Frontal cortex (tissue), 4 donors: Measurements from ENCODE around the gene SYPL2. TPM values are rescaled to one million over a fixed set of nuclear protein-coding genes. Genes with fewer than 3 reads are reported as not detected.

Source experiments
- DNase-seq, 2 donors: peaks; one replicate each; pipeline ENCODE4 v3.0.0; 2012; ENCODE audit warnings: low spot score in 2 of 2
- FAIRE-seq: peaks from 2 replicates; lab custom pipeline; 2012; peaks lifted over from hg19 to GRCh38; lab: Jason Lieb, UNC
- total RNA-seq: library from RNA; depleted of rRNA; stranded (reverse); fragments of >200 nt; gene quantifications from one replicate; pipeline ENCODE4 v1.2.3, GENCODE V29; 2014
- donor health status: control.
- donor health status: control.
- donor health status: control.

The SYPL2 gene
- total RNA-seq, 1 donor from 2014 or later: not detected

DNA sequence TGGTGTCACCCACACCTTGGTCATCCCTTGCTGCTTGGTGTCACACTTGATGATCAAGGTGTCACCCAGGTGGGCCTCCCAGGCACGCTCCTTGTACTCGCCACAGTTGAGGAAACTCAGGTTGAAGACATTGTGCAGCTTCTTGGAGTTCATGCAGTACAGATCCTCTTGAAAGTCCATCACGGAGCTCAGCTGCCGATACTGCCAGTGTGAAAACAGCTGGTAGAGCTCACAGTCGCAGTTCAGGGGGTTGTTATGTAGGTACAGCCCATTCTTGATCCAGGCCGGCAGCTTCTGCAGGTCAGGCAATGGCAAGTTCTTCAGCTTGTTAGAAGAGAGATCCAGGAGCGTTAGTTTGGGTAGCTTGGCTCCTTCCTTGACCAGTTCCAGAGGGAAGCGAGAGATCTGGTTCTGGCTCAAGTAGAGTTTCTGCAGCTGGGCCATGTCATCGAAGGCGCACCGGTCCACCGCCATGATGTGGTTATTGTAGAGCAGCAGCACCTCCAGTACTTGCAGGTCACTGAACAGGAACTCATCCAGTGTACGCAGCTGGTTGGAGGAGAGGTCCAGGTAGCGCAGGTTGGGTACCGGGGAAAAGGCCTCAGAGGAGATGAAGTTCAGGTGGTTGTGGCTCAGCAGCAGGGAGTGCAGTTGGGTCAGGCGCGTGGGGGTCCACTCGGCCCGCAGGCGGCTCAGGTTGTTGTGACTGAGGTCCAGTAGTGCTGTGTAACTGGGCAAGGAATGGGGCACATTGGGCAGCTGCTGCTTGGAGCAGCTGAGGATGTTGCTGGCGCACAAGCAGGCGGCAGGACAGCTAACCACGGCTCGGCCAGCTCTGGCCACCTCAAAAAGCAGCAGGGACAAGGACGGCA, 41.9 kb downstream of the SYPL2 start:
- no peak for FAIRE-seq

GRCh38 chr1:109508873-109509175, 42.5 kb downstream of the SYPL2 start:
- DNase-seq (no peak), FAIRE-seq (no peak)

More for the DNA sequence above, 41.9 kb downstream of the SYPL2 start:
- no peak for DNase-seq

GRCh38 chr1:109509176-109510134, 43.1 kb downstream of the SYPL2 start, which contains the start of gene AMIGO1:
Gene AMIGO1, minus strand, starts transcription at chr1:109509727. Its CDS starts 815 bp downstream, at chr1:109508912.
- FAIRE-seq (no peak), DNase-seq (peak; percentile 87 to 90)

DNA sequence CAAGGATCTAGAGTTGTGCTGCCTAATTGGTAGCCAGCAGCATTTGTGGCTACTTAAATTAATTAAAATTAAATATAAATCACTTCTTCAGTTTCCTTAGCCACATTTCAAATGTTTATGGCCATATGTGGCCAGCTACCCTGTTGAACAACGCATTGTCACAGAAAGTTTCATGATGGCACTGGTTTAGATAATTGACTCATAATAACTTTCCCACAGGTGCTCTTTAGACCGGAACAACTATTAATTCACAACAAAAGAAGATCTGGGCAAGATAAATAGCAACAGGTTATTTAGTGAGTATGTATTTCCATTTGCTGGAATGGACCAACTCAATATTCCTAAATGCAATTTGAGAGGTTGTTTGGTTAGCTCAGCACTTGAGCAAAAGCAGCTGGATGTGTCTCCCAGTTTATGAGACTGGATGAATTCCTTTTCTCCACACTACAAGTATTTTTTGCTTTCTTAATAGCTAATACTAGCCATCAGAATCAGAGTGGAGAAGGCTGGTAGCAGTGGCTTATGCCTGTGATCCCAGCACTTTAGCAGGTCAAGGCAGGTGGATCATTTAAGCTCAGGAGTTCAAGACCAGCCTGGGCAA, 46.9 kb downstream of the SYPL2 start:
- FAIRE-seq: no peak
- DNase-seq: no peak

- FAIRE-seq (no peak), DNase-seq (no peak)
These were observed 48.5 kb downstream of the SYPL2 start for GRCh38 chr1:109514846-109515245.

DNA sequence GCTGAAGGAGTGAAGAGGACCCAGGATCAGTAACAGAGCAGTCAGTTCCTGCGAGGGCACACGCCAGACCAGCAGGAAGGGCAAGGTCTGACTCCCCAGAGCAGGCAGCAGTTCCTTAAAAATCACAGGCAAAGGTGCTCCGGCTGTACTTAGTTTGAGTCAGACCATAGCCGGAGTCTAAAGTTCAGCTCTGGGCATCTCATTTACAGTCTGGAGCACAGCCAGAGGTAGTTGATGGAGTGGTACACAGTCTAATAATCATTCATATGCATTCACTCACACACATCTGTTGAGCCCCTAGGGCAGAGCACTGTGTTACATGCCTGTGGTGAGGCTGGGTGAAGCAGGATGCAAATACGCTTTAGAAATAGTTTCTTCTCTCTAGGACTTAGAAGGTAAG, 50.5 kb downstream of the SYPL2 start:
- no peak for DNase-seq
- no peak for FAIRE-seq

- no peak for FAIRE-seq
- DNase-seq: no peak
These were observed 51.0 kb downstream of the SYPL2 start for GRCh38 chr1:109517337-109517736.

DNA sequence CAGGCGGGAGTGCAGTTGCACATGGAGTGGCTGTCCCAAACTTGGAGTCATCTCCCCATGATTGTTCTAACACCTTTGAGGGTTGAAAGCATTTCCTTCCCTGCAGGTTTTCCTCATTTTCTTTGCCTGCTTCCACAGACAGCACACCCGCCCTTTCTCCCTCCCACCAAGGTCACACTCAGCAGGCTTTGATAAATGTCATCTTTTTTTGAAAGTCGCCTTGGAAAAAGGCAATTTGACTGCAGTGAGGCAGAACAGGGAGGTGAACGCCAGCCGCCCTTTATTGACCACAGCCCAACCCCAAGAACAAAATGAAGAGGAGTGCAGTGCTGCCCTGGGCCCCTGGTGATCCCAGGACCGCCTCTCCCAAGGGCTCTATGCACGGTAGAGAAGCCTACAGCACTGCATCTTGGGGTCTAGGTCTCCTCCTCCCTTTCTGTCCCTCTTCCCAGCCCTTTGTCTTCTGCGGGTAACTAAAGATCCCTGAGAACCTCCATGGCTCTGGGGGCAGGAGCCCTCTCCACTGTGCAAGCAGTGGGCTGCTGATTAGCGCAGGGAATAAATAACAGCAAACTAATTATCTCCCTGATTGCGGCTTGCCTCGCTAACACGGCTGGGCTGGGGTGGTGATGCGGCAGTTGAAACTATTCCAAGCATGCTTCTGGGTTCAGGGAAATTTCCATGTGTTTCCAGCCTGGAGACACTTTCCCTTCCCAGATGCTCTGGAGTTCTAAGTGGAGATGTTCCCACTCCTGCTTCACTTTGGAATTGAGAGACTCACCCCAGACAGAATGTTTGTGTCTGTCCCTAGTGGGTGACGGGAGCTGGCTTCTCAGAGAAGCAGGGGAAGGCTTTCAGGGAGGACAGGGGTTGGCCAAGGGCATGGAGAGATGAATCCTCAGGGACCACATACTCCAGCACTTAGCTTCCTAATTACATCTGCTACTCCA, 54.9 kb downstream of the SYPL2 start:
- DNase-seq (no peak), FAIRE-seq (no peak)

GRCh38 chr1:109522026-109522425, 55.7 kb downstream of the SYPL2 start:
- no peak for DNase-seq
- FAIRE-seq: no peak

DNA sequence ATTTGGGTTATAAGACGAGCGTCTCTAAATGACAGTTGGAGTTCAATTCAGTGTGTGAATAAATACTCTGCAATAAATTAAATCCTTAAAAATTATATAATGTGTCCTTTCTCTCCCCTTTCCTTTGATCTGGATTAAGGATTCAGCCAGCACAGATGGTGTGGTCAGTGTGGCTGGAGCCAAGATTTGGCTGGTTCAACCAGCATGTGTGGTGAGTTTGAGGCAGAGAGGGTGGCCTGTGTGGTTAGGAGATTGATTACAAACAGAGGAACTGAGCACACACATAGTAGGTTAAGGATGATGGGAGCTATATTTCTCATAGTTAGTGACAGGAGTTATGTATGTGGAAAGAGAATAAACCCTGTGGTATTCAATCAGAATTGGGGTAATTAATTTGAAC, 57.4 kb downstream of the SYPL2 start:
- no peak for DNase-seq
- FAIRE-seq: no peak

DNA sequence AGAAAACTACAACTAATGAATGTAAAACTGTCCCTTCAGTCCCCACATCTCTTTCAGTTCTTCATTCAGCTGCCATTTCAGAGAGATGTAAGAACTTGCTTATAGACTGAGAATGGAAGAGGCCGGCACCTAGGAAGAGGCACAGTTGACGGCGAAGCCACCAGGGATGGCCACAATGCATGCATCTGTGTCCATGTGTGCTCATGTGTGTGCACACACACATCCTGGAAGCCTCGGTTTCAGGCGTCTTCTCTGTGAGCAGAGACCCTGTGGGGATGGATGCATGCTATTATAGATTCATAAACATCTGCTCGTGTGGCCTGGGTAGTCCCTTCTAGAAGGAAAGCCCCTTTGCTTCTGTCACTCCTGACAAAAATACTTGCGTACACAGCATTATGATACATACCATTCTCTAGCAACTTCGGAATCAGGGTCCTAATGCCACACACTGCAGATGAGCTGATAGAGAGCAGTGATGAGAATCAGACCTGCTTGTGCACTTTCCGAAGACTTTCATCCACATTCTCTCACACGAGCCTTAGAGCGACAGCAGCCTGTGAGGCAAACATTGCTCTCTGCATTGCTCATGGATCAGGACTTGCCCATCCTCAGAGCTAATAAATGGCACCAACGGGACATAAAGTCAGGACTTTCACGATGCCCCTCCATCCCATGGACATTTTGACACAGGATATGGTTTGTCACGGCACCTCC, 60.9 kb downstream of the SYPL2 start:
- no peak for DNase-seq

GRCh38 chr1:109527846-109528695, 61.7 kb downstream of the SYPL2 start:
- no peak for FAIRE-seq
- no peak for DNase-seq

More for the DNA sequence above, 60.9 kb downstream of the SYPL2 start:
- no peak for FAIRE-seq

DNA sequence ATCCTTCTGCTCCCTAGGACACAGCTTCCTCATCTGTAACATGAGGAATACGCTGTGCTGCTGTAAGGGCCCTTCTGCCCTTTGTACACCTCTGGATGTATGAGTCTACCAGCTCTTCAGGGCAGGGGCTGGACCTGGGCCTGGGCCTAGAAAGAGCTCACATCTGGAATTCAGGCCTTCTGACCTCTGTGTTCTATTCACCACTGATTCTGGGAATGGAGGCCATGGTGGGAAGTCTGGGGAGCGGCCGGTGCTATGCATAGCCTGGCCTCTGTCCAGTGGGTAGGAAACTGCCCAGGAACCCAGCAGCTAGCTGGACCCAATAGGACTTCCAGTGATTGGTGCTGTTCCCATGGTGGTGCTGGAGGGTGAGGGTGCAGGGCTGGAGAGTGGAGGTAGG, 62.4 kb downstream of the SYPL2 start:
- FAIRE-seq: no peak
- DNase-seq: no peak

DNA sequence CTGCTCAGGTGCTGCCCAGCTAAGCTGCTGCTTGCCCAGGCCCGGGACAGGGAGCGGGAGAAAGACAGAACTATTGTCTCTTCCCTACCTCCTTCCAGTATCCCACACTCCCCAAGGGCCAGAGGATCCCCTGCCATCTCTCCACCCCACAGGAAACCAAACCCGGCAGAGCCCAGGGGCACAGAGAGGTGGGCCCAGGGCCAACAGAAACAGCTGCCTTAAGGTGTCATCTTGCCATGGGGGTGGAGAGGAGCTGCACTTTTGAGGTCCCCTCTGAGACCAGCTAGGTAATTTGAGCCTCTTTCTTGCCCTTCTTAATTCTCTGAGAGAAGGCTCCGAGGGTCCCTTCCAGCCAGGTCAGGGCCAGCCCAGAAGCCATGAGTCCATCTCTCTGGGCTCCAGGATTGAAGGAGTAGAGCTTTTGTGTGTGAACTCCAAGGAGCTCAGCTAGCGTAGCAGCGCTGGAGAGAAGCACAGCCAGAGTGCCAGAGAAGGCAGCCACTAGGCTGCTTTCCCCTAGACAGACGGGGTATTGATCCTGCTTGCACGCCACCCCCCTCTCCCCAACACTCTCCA, 63.6 kb downstream of the SYPL2 start:
- DNase-seq (no peak), FAIRE-seq (no peak)

- no peak for FAIRE-seq
- DNase-seq: no peak
These were observed 64.2 kb downstream of the SYPL2 start for GRCh38 chr1:109530457-109531087.

- DNase-seq (no peak), FAIRE-seq (no peak)
These were observed 65.0 kb downstream of the SYPL2 start for GRCh38 chr1:109531380-109531779.
